Mammary epithelial cell (primary cell): ENCODE measurements around the gene MRPS33.

Experiments
- EZH2 ChIP-seq: IDR thresholded peaks from 2 replicates; pipeline ENCODE4 v1.6.1; 2012; ENCODE audit warnings: low read length, inconsistent platforms, borderline replicate concordance
- TF ChIP-seq, protein P1 (sequence below), 2 donors: IDR thresholded peaks in 1 of 2; conservative IDR thresholded peaks in 1 of 2; 2 replicates each; pipeline ENCODE4 v1.5.1; 2011 to 2012; ENCODE audit warnings: inconsistent platforms in 2 of 2, low read length in 2 of 2, mild to moderate bottlenecking in 2 of 2, control low read depth in 1 of 2, low read depth in 1 of 2; ENCODE audit not compliant: insufficient read depth in 1 of 2; ENCODE audit errors: extremely low read depth in 1 of 2

DNA sequence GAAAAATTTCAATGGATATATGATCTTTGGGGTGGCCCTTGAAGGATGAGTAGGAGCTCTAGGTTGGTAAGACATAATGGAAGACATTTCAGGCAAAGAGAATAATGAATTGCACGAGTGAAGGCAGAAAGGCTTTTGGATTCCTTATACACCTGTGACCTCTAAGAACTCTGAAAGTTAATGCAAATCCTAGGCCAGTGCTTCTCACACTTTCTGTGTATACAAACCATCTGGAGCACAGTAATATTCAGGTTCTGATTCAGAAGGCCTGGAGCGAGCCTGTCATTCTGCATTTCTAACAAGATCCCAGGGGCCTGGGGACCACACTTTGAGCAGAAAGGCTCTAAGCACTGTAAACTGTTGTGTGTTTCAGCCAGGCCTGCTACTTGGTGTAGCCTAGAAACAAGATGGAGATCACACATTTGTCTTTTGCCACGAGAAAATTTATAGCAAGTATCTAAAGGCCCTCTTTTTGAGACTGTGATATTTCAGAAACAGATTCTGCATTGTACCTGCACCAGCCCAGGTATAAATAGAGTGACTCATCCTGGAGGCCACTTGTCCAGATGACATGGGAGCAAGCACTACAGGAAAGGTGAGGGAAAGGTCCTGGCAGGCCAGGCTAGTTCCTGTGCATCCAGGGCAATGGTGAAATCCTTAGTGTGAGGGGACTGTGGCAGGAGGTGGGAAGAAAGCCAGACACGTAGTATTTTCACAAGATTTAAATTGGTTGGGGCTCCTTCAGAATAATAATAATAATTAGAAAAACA is 24.4 kb downstream of the MRPS33 start:
- TF ChIP-seq, protein P1, sequence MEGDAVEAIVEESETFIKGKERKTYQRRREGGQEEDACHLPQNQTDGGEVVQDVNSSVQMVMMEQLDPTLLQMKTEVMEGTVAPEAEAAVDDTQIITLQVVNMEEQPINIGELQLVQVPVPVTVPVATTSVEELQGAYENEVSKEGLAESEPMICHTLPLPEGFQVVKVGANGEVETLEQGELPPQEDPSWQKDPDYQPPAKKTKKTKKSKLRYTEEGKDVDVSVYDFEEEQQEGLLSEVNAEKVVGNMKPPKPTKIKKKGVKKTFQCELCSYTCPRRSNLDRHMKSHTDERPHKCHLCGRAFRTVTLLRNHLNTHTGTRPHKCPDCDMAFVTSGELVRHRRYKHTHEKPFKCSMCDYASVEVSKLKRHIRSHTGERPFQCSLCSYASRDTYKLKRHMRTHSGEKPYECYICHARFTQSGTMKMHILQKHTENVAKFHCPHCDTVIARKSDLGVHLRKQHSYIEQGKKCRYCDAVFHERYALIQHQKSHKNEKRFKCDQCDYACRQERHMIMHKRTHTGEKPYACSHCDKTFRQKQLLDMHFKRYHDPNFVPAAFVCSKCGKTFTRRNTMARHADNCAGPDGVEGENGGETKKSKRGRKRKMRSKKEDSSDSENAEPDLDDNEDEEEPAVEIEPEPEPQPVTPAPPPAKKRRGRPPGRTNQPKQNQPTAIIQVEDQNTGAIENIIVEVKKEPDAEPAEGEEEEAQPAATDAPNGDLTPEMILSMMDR (conservative IDR thresholded peaks at IDR 0.05 in 1 of 2, IDR thresholded peaks at IDR 0.05 in 1 of 2; ENCODE audit: extremely low read depth in 1 of 2, insufficient read depth in 1 of 2, low read depth in 1 of 2, low read length in 2 of 2): no peak
- no peak for TF ChIP-seq EZH2
